ENCODE data around the gene LIPC. TPM values are rescaled to one million over a fixed set of nuclear protein-coding genes. Genes with fewer than 3 reads are reported as not detected.

LIPC gene
- total and polyA plus RNA-seq, 7 donors, result 0.36 to 3.0 (median 0.83) TPM; not detected in 2

DNA sequence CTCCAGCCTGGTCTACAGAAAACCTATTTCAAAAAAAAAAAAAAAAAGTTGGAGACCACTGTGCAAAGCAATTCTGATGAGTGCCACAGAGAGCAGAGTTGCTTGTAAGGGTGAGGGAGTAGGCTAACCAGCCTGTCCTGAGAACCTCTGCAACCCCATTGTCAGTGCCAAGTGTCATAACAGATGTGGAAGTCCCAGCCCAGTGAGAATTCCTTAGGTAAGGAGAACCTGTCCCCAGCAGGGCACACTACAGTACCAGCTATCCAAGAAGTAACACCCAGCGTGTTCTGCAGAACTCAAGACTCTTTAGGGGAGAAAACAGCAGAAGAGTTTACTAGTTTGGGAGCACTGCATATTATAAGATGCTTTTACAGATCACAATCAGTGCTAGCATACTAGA lies 156.3 kb downstream of the LIPC start:
- no peak overlapping the region for H3K27ac ChIP-seq
- intact Hi-C loops (cut with DNase I), result no loop called here
- no peaks in the 10 kb centered on the region for H3K27me3 ChIP-seq
- TF ChIP-seq POLR2A (IDR thresholded peaks at IDR 0.05) (no peak), POLR2AphosphoS5 (IDR thresholded peaks at IDR 0.05) (no peak)
- TF ChIP-seq, protein P1, sequence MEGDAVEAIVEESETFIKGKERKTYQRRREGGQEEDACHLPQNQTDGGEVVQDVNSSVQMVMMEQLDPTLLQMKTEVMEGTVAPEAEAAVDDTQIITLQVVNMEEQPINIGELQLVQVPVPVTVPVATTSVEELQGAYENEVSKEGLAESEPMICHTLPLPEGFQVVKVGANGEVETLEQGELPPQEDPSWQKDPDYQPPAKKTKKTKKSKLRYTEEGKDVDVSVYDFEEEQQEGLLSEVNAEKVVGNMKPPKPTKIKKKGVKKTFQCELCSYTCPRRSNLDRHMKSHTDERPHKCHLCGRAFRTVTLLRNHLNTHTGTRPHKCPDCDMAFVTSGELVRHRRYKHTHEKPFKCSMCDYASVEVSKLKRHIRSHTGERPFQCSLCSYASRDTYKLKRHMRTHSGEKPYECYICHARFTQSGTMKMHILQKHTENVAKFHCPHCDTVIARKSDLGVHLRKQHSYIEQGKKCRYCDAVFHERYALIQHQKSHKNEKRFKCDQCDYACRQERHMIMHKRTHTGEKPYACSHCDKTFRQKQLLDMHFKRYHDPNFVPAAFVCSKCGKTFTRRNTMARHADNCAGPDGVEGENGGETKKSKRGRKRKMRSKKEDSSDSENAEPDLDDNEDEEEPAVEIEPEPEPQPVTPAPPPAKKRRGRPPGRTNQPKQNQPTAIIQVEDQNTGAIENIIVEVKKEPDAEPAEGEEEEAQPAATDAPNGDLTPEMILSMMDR (IDR thresholded peaks at IDR 0.05), result no peak
- no peak overlapping the region for H3K4me3 ChIP-seq
- no peak for DNase-seq
- 56 to 89% methylated on average over 1 of the region's 1 CpG for WGBS, 2 donors
- H3K9me3 ChIP-seq, result no peaks in the 10 kb centered on the region
- no peaks in the 10 kb centered on the region for H3K36me3 ChIP-seq
- H3K4me1 ChIP-seq, result no peaks in the 10 kb centered on the region

DNA sequence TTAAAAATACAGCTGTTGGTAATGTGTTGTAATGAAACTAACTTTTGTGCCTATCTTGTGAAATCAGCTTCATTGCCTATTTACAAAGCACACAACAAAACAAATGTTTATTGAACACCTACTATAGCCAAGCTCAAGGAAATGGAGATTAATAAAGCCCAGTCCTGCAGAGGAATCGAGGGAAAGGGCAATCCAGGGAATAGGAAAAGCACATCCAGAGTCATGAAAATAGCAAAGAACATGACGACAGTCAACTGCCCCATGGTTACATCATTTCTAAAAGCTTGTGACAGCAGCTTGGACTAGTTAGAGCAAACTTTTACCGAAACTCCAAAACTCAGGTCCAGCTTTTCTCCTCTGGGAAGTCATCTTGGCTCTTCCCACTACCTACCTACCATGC lies 157.3 kb downstream of the LIPC start:
- DNase-seq, result no peak
- Histone ChIP-seq H3K9me3 (no peaks in the 10 kb centered on the region), H3K4me3 (no peak overlapping the region), H3K36me3 (no peaks in the 10 kb centered on the region), H3K27ac (no peak overlapping the region), H3K4me1 (no peaks in the 10 kb centered on the region), H3K27me3 (no peaks in the 10 kb centered on the region)
- TF ChIP-seq POLR2A (IDR thresholded peaks at IDR 0.05), result no peak
- no peak for TF ChIP-seq EP300 (IDR thresholded peaks at IDR 0.05)
- TF ChIP-seq, protein P1 (IDR thresholded peaks at IDR 0.05), result no peak
- no peak for TF ChIP-seq POLR2AphosphoS5 (IDR thresholded peaks at IDR 0.05)
- intact Hi-C loops (cut with DNase I), result no loop called here
- 94 to 98% methylated on average over 3 of the region's 3 CpGs for WGBS, 2 donors

DNA sequence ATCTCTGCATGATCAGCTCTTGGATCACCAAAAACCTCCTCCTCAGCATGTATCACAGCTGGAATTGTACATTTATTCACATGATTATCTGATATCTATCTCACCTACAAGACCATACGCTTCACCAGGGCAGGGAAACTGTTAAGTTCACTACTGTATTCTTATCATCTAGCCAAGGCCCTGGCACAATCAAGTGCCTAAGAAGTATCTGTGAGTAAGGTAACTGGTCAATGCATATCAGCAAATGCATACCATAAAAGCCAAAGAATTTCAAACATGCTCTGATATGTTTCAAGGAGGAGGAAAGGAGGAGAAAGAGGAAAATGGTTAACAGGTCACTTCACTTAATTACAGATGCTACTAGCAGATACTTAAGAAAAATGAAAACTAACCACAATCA lies 158.4 kb downstream of the LIPC start:
- intact Hi-C loops (cut with DNase I), result no loop called here

DNA sequence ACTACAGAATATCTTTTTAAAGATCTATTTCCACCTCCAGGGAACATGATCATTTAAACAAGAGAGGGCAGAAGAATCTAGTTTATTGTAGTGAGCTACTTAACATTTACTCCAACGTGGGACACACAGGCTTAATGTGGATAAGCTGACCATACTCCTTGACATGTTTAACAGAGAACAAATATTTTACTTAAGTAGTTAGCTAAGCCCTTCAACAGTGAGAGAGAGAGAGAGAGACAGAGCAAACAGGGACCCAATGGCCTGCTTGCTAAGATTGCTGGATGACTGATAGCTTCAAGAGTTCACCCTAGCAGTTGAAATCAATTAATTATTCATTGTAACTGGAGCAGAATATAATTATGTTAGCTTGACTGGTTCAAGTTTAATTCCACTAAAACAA lies 159.1 kb downstream of the LIPC start:
- Histone ChIP-seq H3K27ac (no peak overlapping the region), H3K4me3 (no peak overlapping the region), H3K27me3 (no peaks in the 10 kb centered on the region), H3K36me3 (peaks cover 0 to 7% (median 0%) of the 10 kb centered on the region in 4 donors), H3K9me3 (no peaks in the 10 kb centered on the region), H3K4me1 (no peaks in the 10 kb centered on the region)
- WGBS, 2 donors, result 41 to 73% methylated on average over 1 of the region's 1 CpG
- no peak for DNase-seq
- intact Hi-C loops (cut with DNase I), result no loop called here
- no peak for TF ChIP-seq EP300 (IDR thresholded peaks at IDR 0.05)
- TF ChIP-seq, protein P1 (IDR thresholded peaks at IDR 0.05), result no peak

More for the DNA sequence above, 158.4 kb downstream of the LIPC start:
- Histone ChIP-seq H3K4me3 (no peak overlapping the region), H3K4me1 (no peaks in the 10 kb centered on the region), H3K36me3 (peaks cover 0 to 4% (median 0%) of the 10 kb centered on the region in 4 donors), H3K27ac (no peak overlapping the region), H3K9me3 (no peaks in the 10 kb centered on the region), H3K27me3 (no peaks in the 10 kb centered on the region)
- WGBS, 2 donors, result 96 to 98% methylated on average over 1 of the region's 1 CpG
- TF ChIP-seq, protein P1 (IDR thresholded peaks at IDR 0.05), result no peak
- TF ChIP-seq POLR2AphosphoS5 (IDR thresholded peaks at IDR 0.05) (no peak), POLR2A (IDR thresholded peaks at IDR 0.05) (no peak), EP300 (IDR thresholded peaks at IDR 0.05) (no peak)
- no peak for DNase-seq

DNA sequence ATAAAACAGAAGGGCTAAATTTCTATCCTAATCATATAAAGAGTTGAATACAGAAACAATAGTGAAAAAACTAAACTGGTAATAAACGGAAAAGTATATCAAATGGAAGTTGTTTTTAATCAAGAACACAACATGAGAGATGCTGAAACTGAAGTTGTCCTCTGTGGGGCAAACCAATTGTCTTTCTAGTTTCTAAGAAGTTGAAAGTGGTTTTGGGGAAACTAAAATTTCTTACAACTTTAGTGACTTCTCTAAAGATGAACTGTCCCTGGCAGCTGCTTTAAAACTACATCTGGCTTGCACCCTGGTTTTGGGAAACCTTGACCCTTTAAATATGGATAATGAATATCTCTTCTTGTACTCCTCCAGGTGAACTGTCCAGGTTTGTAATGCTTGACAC lies 162.1 kb downstream of the LIPC start:
- intact Hi-C loops (cut with DNase I), result no loop called here
- Histone ChIP-seq H3K27ac (no peak overlapping the region), H3K9me3 (no peaks in the 10 kb centered on the region), H3K36me3 (peaks cover 0 to 21% (median 2%) of the 10 kb centered on the region in 4 donors), H3K27me3 (no peaks in the 10 kb centered on the region), H3K4me1 (no peaks in the 10 kb centered on the region), H3K4me3 (no peak overlapping the region)
- no peak for DNase-seq
- whole genome bisulfite sequencing, 2 donors, result 58 to 83% methylated on average over 1 of the region's 1 CpG
- TF ChIP-seq, protein P1 (IDR thresholded peaks at IDR 0.05), result no peak
- no peak for TF ChIP-seq POLR2A (IDR thresholded peaks at IDR 0.05)
- TF ChIP-seq EP300 (IDR thresholded peaks at IDR 0.05), result no peak
- no peak for TF ChIP-seq POLR2AphosphoS5 (IDR thresholded peaks at IDR 0.05)

Data from sigmoid colon (tissue), 7 donors.